ENCODE results near the gene TSEN2.

- TF ChIP-seq EZH2 (IDR thresholded peaks at IDR 0.05) (no peak), JUND (IDR thresholded peaks at IDR 0.05) (no peak), RAD21 (IDR thresholded peaks at IDR 0.05; ENCODE audit: low read depth) (no peak), POLR2A (IDR thresholded peaks at IDR 0.05; ENCODE audit: borderline replicate concordance, extremely low read depth, insufficient read depth, insufficient read length) (no peak), ZNF274 (IDR thresholded peaks at IDR 0.05; ENCODE audit: low read depth, low read length) (no peak), SRF (IDR thresholded peaks at IDR 0.05; ENCODE audit: low read depth) (no peak), ZBTB33 (IDR thresholded peaks at IDR 0.05; ENCODE audit: extremely low read depth, insufficient replicate concordance, low read length) (no peak), ATF3 (IDR thresholded peaks at IDR 0.05) (no peak), POLR2AphosphoS5 (IDR thresholded peaks at IDR 0.05; ENCODE audit: low read depth, low read length) (no peak), EZH2phosphoT487 (IDR thresholded peaks at IDR 0.05; ENCODE audit: borderline replicate concordance) (no peak), FOSL1 (IDR thresholded peaks at IDR 0.05; ENCODE audit: low read depth) (no peak)
- TF ChIP-seq, protein P1, sequence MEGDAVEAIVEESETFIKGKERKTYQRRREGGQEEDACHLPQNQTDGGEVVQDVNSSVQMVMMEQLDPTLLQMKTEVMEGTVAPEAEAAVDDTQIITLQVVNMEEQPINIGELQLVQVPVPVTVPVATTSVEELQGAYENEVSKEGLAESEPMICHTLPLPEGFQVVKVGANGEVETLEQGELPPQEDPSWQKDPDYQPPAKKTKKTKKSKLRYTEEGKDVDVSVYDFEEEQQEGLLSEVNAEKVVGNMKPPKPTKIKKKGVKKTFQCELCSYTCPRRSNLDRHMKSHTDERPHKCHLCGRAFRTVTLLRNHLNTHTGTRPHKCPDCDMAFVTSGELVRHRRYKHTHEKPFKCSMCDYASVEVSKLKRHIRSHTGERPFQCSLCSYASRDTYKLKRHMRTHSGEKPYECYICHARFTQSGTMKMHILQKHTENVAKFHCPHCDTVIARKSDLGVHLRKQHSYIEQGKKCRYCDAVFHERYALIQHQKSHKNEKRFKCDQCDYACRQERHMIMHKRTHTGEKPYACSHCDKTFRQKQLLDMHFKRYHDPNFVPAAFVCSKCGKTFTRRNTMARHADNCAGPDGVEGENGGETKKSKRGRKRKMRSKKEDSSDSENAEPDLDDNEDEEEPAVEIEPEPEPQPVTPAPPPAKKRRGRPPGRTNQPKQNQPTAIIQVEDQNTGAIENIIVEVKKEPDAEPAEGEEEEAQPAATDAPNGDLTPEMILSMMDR (IDR thresholded peaks at IDR 0.05 in 2 of 3, conservative IDR thresholded peaks at IDR 0.05 in 1 of 3; ENCODE audit: borderline replicate concordance in 1 of 3, insufficient read depth in 1 of 3, low read depth in 2 of 3, low read length in 2 of 3), result no peak
- TF ChIP-seq, protein P2, sequence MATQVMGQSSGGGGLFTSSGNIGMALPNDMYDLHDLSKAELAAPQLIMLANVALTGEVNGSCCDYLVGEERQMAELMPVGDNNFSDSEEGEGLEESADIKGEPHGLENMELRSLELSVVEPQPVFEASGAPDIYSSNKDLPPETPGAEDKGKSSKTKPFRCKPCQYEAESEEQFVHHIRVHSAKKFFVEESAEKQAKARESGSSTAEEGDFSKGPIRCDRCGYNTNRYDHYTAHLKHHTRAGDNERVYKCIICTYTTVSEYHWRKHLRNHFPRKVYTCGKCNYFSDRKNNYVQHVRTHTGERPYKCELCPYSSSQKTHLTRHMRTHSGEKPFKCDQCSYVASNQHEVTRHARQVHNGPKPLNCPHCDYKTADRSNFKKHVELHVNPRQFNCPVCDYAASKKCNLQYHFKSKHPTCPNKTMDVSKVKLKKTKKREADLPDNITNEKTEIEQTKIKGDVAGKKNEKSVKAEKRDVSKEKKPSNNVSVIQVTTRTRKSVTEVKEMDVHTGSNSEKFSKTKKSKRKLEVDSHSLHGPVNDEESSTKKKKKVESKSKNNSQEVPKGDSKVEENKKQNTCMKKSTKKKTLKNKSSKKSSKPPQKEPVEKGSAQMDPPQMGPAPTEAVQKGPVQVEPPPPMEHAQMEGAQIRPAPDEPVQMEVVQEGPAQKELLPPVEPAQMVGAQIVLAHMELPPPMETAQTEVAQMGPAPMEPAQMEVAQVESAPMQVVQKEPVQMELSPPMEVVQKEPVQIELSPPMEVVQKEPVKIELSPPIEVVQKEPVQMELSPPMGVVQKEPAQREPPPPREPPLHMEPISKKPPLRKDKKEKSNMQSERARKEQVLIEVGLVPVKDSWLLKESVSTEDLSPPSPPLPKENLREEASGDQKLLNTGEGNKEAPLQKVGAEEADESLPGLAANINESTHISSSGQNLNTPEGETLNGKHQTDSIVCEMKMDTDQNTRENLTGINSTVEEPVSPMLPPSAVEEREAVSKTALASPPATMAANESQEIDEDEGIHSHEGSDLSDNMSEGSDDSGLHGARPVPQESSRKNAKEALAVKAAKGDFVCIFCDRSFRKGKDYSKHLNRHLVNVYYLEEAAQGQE (IDR thresholded peaks at IDR 0.05; ENCODE audit: low read depth), result no peak
Measured at GRCh38 chr3:12472796-12473195, 11.5 kb upstream of the TSEN2 start.

Data from HCT116 (cell line).